Uterus (tissue), 4 donors: ENCODE data around the gene FCHSD2. TPM values are rescaled to one million over a fixed set of nuclear protein-coding genes. Genes with fewer than 3 reads are reported as not detected.
"Not testable (repeated sequence)": the region's sequence is repeated elsewhere in the genome, so short reads cannot be mapped to it uniquely, and the experiment has no call there.

ENCODE experiments used
- DNase-seq, 2 donors: peaks; one replicate each; pipeline ENCODE4 v3.0.0-alpha.2; 2019 to 2020
- H3K27ac ChIP-seq, 2 donors: fragments of 200-600 bp; sonication (generic); 1 replicate in 1 of 2; 2 replicates in 1 of 2; pipeline ENCODE4 v1.5.1; 2016 to 2018
- H3K27me3 ChIP-seq, 2 donors: fragments of 200-600 bp; sonication (generic); one replicate each; pipeline ENCODE4 v1.5.1; 2018 to 2019; ENCODE audit warnings: control low read depth in 1 of 2
- H3K36me3 ChIP-seq, 2 donors: fragments of 200-600 bp; sonication (generic); one replicate each; pipeline ENCODE4 v1.5.1; 2019; ENCODE audit warnings: control low read depth in 1 of 2
- H3K4me1 ChIP-seq, 2 donors: fragments of 200-600 bp; sonication (generic); one replicate each; pipeline ENCODE4 v1.5.1; 2018 to 2019; ENCODE audit warnings: control low read depth in 1 of 2
- H3K4me3 ChIP-seq, 2 donors: fragments of 200-600 bp; sonication (generic); 1 replicate in 1 of 2; 2 replicates in 1 of 2; pipeline ENCODE4 v1.5.1; 2018 to 2019; ENCODE audit warnings: mild to moderate bottlenecking in 1 of 2
- H3K9me3 ChIP-seq, 2 donors: fragments of 200-600 bp; sonication (generic); one replicate each; pipeline ENCODE4 v1.5.1; 2019; ENCODE audit warnings: control low read depth in 1 of 2
- POLR2A ChIP-seq, 2 donors: fragments of 450-650 bp; IDR thresholded peaks; one replicate each; pipeline ENCODE4 v1.6.1; 2016; ENCODE audit warnings: antibody characterized with exemption in 2 of 2, mild to moderate bottlenecking in 1 of 2, moderate library complexity in 1 of 2
- intact Hi-C: fragments of 100-400 bp; cut with DNase I; formaldehyde crosslinking; loops from one replicate; pipeline ENCODE4 v1.15.1; 2023; ENCODE audit warnings: low total_unique reads
- total RNA-seq, 4 donors: library from RNA; depleted of rRNA in 3 of 4; stranded (reverse); fragments of >200 nt in 3 of 4; gene quantifications; one replicate each; pipeline versions ENCODE4 v1.1.0 to v1.2.4, GENCODE V29; 2014 to 2023
- TF ChIP-seq, protein P1 (sequence below), 4 experiments: fragments of 200-600 bp in 2 of 4; fragments of 450-650 bp in 2 of 4; sonication (generic) in 2 of 4; IDR thresholded peaks; one replicate each; pipeline ENCODE4 v1.5.1; 2016 to 2019; ENCODE audit warnings: antibody characterized with exemption in 4 of 4, mild to moderate bottlenecking in 2 of 4, moderate library complexity in 1 of 4
- donor health status: DM: yes; HTN: yes; CAD: no.

The FCHSD2 gene
- total RNA-seq, 4 donors from 2014 or later, result 13.6 to 73.9 (median 27.7) TPM

DNA sequence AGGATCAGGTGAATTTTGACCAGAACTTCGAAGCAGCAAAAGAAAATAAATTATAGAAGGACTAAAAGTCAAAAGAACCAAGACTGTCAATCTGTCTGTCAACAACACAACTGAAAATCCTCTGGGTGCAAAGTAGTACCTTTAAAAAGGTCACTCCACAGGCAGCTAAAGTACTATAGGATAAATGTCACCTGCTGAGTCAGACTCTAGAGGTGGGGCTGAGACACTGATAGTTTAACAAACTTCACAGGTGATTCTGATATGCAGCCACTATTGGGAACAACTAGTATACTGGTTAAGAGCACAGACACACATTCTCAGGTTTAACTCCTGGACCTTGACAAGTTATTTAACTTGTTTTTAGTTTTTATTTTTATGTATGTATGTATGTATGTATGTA is 107.3 kb downstream of the FCHSD2 start:
- H3K9me3 ChIP-seq, result no peaks in the 10 kb centered on the region
- intact Hi-C loops, result no loop called here

DNA sequence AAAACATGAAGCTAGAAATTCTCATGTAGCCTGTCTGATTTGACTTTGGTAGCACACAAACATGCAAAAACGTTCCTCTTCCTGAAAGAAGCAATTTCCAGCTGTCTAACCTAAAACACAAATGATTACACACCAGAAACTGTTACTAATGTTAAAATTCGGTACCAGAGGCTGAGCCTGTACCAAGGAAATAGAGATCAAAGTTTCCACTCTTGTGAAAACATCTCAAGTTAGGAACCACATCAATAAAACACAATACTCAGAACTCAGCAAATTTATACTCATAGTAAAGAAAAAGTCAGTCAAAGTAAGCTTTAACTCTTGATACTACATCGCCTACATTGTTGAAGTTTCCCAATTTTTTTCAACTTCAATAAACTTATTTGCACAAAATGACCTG is 107.8 kb downstream of the FCHSD2 start:
- DNase-seq, result no peak
- TF ChIP-seq POLR2A (IDR thresholded peaks at IDR 0.05), result no peak
- TF ChIP-seq, protein P1, sequence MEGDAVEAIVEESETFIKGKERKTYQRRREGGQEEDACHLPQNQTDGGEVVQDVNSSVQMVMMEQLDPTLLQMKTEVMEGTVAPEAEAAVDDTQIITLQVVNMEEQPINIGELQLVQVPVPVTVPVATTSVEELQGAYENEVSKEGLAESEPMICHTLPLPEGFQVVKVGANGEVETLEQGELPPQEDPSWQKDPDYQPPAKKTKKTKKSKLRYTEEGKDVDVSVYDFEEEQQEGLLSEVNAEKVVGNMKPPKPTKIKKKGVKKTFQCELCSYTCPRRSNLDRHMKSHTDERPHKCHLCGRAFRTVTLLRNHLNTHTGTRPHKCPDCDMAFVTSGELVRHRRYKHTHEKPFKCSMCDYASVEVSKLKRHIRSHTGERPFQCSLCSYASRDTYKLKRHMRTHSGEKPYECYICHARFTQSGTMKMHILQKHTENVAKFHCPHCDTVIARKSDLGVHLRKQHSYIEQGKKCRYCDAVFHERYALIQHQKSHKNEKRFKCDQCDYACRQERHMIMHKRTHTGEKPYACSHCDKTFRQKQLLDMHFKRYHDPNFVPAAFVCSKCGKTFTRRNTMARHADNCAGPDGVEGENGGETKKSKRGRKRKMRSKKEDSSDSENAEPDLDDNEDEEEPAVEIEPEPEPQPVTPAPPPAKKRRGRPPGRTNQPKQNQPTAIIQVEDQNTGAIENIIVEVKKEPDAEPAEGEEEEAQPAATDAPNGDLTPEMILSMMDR (IDR thresholded peaks at IDR 0.05), result no peak
- no peaks in the 10 kb centered on the region for H3K27me3 ChIP-seq
- no peak overlapping the region for H3K27ac ChIP-seq
- H3K4me3 ChIP-seq, result no peak overlapping the region
- H3K9me3 ChIP-seq, result no peaks in the 10 kb centered on the region
- intact Hi-C loops, result no loop called here
- H3K4me1 ChIP-seq, result no peaks in the 10 kb centered on the region
- no peaks in the 10 kb centered on the region for H3K36me3 ChIP-seq

More for the DNA sequence above, 107.3 kb downstream of the FCHSD2 start:
- Histone ChIP-seq H3K4me1 (no peaks in the 10 kb centered on the region), H3K4me3 (no peak overlapping the region), H3K27me3 (no peaks in the 10 kb centered on the region), H3K36me3 (no peaks in the 10 kb centered on the region), H3K27ac (no peak overlapping the region)
- DNase-seq, result no peak
- TF ChIP-seq, protein P1 (IDR thresholded peaks at IDR 0.05), result no peak

DNA sequence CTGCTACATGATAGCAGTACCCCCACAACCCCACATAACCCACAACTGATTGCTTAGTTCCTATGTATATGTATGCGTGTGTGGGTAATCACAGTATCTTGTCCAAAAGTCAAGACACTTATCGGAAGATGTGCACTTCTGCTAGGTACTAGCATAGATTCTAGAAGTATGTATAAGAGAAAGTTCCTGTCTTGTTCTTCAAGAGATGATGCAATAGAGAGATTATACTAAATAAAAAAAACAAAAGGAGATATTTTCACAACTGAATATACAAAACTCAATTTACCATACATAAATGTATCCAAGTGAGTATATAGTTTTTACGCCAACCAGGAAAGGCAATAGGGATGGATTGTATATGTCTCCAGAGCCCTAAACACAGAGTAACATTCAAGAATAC is 112.0 kb downstream of the FCHSD2 start:
- H3K4me3 ChIP-seq, result no peak overlapping the region
- no peak overlapping the region for H3K27ac ChIP-seq
- H3K27me3 ChIP-seq, result no peaks in the 10 kb centered on the region
- H3K9me3 ChIP-seq, result peaks cover 0 to 5% of the 10 kb centered on the region in 2 donors
- no peaks in the 10 kb centered on the region for H3K36me3 ChIP-seq
- H3K4me1 ChIP-seq, result no peaks in the 10 kb centered on the region
- DNase-seq, result no peak
- intact Hi-C loops, result no loop called here
- TF ChIP-seq, protein P1 (IDR thresholded peaks at IDR 0.05), result no peak
- no peak for TF ChIP-seq POLR2A (IDR thresholded peaks at IDR 0.05)

DNA sequence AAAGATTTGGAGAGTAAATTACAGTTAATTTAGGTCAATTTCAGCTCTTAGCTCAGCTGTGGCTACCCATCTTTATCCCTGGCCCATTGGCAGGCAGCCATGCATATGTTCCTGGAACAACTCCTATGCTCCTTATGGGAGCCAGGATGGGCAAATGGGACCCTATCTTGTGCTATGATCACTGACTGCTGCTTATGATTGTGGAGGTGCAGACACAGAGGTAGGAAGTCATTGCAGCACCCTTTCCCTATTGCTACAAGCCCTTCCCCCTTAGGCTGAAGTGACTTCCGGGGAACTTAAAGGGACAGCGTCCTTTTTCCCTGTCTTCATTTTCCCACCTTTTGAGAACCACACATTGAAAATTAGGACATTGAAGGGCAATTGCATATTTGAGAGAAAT is 112.7 kb downstream of the FCHSD2 start:
- no peaks in the 10 kb centered on the region for H3K36me3 ChIP-seq
- TF ChIP-seq POLR2A (IDR thresholded peaks at IDR 0.05), result no peak
- TF ChIP-seq, protein P1 (IDR thresholded peaks at IDR 0.05), result no peak
- H3K27ac ChIP-seq, result no peak overlapping the region
- no peaks in the 10 kb centered on the region for H3K27me3 ChIP-seq
- peaks cover 0 to 11% of the 10 kb centered on the region in 2 donors for H3K9me3 ChIP-seq
- intact Hi-C loops, result no loop called here
- H3K4me1 ChIP-seq, result no peaks in the 10 kb centered on the region
- DNase-seq, result no peak
- no peak overlapping the region for H3K4me3 ChIP-seq

DNA sequence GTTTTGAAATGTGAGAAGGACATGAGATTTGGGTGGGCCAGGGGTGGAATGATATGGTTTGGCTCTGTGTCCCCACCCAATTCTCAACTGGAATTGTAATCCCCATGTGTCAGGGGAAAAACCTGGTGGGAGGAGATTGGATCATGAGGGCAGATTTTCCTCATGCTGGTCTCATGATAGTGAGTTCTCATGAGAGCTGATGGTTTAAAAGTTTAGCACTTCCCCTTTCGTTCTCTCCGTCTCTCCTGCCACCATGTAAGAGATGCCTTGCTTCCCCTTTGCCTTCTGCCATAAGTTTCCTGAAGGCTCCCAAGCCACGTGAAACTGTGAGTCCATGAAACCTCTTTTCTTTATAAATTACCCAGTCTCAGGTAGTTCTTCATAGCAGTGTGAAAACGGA is 113.5 kb downstream of the FCHSD2 start:
- intact Hi-C loops, result no loop called here
- no peaks in the 10 kb centered on the region for H3K36me3 ChIP-seq
- H3K4me3 ChIP-seq, result no peak overlapping the region
- H3K4me1 ChIP-seq, result no peaks in the 10 kb centered on the region
- no peak overlapping the region for H3K27ac ChIP-seq
- TF ChIP-seq POLR2A (IDR thresholded peaks at IDR 0.05), result no peak
- DNase-seq, result no peak
- no peaks in the 10 kb centered on the region for H3K27me3 ChIP-seq
- H3K9me3 ChIP-seq, result peaks cover 0 to 19% of the 10 kb centered on the region in 2 donors

DNA sequence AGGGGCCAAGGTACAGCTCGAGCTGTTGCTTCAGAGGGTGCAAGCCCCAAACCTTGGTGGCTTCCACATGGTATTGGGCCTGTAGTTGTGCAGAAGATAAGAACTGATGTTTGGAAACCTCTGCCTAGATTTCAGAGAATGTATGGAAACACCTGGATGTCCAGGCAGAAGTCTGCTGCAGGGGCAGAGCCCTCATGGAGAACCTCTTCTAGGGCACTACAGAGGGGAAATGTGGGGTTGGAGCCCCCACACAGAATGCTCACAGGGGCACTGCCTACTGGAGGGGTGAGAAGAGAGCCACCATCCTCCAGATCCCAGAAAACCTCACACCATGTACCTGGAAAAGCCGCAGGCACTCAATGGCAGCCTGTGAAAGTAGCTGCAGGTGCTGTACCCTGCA is 114.3 kb downstream of the FCHSD2 start:
- DNase-seq, H3K36me3 ChIP-seq, H3K4me3 ChIP-seq, H3K27ac ChIP-seq, intact Hi-C loops, H3K4me1 ChIP-seq, H3K27me3 ChIP-seq: not testable (repeated sequence)
- peaks cover 0 to 23% of the 10 kb centered on the region in 2 donors for H3K9me3 ChIP-seq
